K562 (cell line): ENCODE data around the gene BRPF1. TPM values are rescaled to one million over a fixed set of nuclear protein-coding genes. Genes with fewer than 3 reads are reported as not detected.
A peak's percentile ranks its signal among the peaks of the same experiment; 100 is the strongest.

Source experiments
- BRD9 ChIP-seq: fragments of 450-650 bp; IDR thresholded peaks from 2 replicates; pipeline ENCODE4 v1.6.1; 2018; ENCODE audit warnings: low read depth; ENCODE audit not compliant: partially characterized antibody
- BRF1 ChIP-seq: IDR thresholded peaks from 3 replicates; pipeline ENCODE4 v1.6.1; 2011; ENCODE audit warnings: borderline replicate concordance, mild to moderate bottlenecking; ENCODE audit not compliant: insufficient read length; ENCODE audit errors: extremely low read depth
- CXXC5 ChIP-seq: fragments of 250-450 bp; sonication (Bioruptor Pico); IDR thresholded peaks from 2 replicates; pipeline ENCODE4 v1.8.0; 2022; ENCODE audit warnings: inconsistent platforms, mild to moderate bottlenecking, moderate library complexity
- ELF1 ChIP-seq: fragments of 200-800 bp; sonication (Bioruptor generic); IDR thresholded peaks from 2 replicates; pipeline ENCODE4 v1.6.1; 2016; ENCODE audit warnings: missing genetic modification characterization, missing compliant biosample characterization
- EP400 ChIP-seq: fragments of 450-650 bp; IDR thresholded peaks from 2 replicates; pipeline ENCODE4 v1.6.1; 2017; ENCODE audit warnings: antibody characterized with exemption, mild to moderate bottlenecking, moderate library complexity
- ESRRB ChIP-seq: fragments of 250-450 bp; sonication (Bioruptor Pico); IDR thresholded peaks from 2 replicates; pipeline ENCODE4 v1.5.0; 2020; ENCODE audit warnings: mild to moderate bottlenecking, moderate library complexity, borderline replicate concordance
- GTF2F1 ChIP-seq: IDR thresholded peaks from 2 replicates; pipeline ENCODE4 v1.6.1; 2011; ENCODE audit warnings: low read depth, low read length, improper control_type of control experiment
- JUND ChIP-seq, 2 experiments: IDR thresholded peaks; 2 replicates in 1 of 2; 3 replicates in 1 of 2; pipeline ENCODE4 v1.6.1; 2011; ENCODE audit warnings: borderline replicate concordance in 2 of 2, low read depth in 2 of 2, low read length in 2 of 2, improper control_type of control experiment in 1 of 2, missing biosample characterization in 1 of 2, missing genetic modification characterization in 1 of 2, missing genetic modification reagents in 1 of 2
- LCOR ChIP-seq: sonication (generic); formaldehyde crosslinking; IDR thresholded peaks from 2 replicates; pipeline ENCODE4 v1.8.0; 2022; ENCODE audit warnings: mild to moderate bottlenecking, missing genetic modification reagents
- POLR2B ChIP-seq: fragments of 450-650 bp; IDR thresholded peaks from 2 replicates; pipeline ENCODE4 v1.6.1; 2018; ENCODE audit warnings: low read depth; ENCODE audit not compliant: partially characterized antibody
- ZNF324 ChIP-seq: fragments of 250-450 bp; sonication (Bioruptor Pico); IDR thresholded peaks from 2 replicates; pipeline ENCODE4 v1.4.0; 2020; ENCODE audit warnings: mild to moderate bottlenecking
- polyA plus RNA-seq, 8 experiments: library from polyadenylated mRNA; depleted of rRNA in 4 of 8; stranded (reverse) in 5 of 8; unstranded in 3 of 8; fragments of >200 nt; fragmentation: Nextera tagmentation in 2 of 8; fragmentation: Illumina TruSeq in 1 of 8; extraction: Ambion mirVana in 2 of 8; extraction: Trizol in 1 of 8; gene quantifications; 2 replicates each; pipeline versions ENCODE4 v1.2.1 to v1.2.3, GENCODE V29; 2011 to 2014; ENCODE audit warnings: inconsistent platforms in 1 of 8, missing spikeins in 1 of 8
- total RNA-seq, 7 experiments: library from RNA; depleted of rRNA in 6 of 7; stranded (reverse); fragments of >200 nt in 6 of 7; fragmentation: Illumina TruSeq in 2 of 7; extraction: Trizol in 2 of 7; gene quantifications; 2 replicates each; pipeline versions ENCODE4 v1.2.1 to v1.2.3, GENCODE V29; 2011 to 2021; ENCODE audit warnings: low replicate concordance in 1 of 7
- TF ChIP-seq, protein P1 (sequence below): fragments of 450-650 bp; IDR thresholded peaks from 2 replicates; pipeline ENCODE4 v1.6.1; 2016
- TF ChIP-seq, protein P2 (sequence below): IDR thresholded peaks from 2 replicates; pipeline ENCODE4 v1.6.1; 2014; ENCODE audit warnings: antibody characterized with exemption
- TF ChIP-seq, protein P3 (sequence below): sonication (generic); formaldehyde crosslinking; IDR thresholded peaks from 2 replicates; pipeline ENCODE4 v1.8.1; 2022; ENCODE audit warnings: missing genetic modification reagents
- TF ChIP-seq, protein P4 (sequence below): fragments of 250-450 bp; sonication (Bioruptor Pico); IDR thresholded peaks from 2 replicates; pipeline ENCODE4 v1.4.0; 2020; ENCODE audit warnings: mild to moderate bottlenecking, moderate library complexity

Gene BRPF1
- total and polyA plus RNA-seq, 9 of the 15 experiments (the other 6 are each of a cell fraction or from before 2014, with no cell fraction given) = 1.1 to 40.2 (median 23.5) TPM

DNA sequence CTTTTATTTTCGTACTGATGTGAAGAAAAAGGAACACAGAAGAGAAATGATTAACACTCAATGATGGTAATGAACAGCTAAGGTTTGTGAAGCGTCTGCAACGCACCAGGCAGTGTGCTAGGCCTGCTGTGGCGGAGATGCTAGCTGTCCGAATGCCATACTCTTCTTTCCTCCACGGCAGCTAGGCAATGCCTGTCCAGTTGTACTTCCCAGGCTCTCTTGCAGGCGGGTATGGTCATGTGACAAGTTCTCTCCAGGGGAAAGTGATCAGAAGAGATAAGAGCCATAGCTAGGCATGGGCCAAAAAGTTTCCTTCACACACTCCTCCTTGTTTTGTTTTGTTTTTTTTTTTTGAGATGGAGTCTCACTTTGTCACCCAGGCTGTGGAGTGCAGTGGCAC is 54.1 kb downstream of the BRPF1 start (continued):
- TF ChIP-seq, protein P1, sequence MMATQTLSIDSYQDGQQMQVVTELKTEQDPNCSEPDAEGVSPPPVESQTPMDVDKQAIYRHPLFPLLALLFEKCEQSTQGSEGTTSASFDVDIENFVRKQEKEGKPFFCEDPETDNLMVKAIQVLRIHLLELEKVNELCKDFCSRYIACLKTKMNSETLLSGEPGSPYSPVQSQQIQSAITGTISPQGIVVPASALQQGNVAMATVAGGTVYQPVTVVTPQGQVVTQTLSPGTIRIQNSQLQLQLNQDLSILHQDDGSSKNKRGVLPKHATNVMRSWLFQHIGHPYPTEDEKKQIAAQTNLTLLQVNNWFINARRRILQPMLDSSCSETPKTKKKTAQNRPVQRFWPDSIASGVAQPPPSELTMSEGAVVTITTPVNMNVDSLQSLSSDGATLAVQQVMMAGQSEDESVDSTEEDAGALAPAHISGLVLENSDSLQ = no peak
- TF ChIP-seq BRF1 (no peak), BRD9 (no peak), ESRRB (no peak), ELF1 (tag) (no peak), CXXC5 (CRISPR knock-in tag) (peak; percentile 35; the same call in 1 of the 2 replicates), LCOR (CRISPR knock-in tag) (no peak), POLR2B (no peak), JUND (IDR thresholded peaks at IDR 0.05; ENCODE audit: borderline replicate concordance, low read depth, low read length) (no peak), JUND (tag; IDR thresholded peaks at IDR 0.05; ENCODE audit: borderline replicate concordance, low read depth, low read length) (peak; percentile 35; the same call in 1 of the 3 replicates), GTF2F1 (no peak), EP400 (no peak), ZNF324 (peak; percentile 45; the same call in 1 of the 2 replicates)
- TF ChIP-seq, protein P2, sequence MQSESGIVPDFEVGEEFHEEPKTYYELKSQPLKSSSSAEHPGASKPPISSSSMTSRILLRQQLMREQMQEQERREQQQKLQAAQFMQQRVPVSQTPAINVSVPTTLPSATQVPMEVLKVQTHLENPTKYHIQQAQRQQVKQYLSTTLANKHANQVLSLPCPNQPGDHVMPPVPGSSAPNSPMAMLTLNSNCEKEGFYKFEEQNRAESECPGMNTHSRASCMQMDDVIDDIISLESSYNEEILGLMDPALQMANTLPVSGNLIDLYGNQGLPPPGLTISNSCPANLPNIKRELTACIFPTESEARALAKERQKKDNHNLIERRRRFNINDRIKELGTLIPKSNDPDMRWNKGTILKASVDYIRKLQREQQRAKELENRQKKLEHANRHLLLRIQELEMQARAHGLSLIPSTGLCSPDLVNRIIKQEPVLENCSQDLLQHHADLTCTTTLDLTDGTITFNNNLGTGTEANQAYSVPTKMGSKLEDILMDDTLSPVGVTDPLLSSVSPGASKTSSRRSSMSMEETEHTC = no peak
- TF ChIP-seq, protein P3, sequence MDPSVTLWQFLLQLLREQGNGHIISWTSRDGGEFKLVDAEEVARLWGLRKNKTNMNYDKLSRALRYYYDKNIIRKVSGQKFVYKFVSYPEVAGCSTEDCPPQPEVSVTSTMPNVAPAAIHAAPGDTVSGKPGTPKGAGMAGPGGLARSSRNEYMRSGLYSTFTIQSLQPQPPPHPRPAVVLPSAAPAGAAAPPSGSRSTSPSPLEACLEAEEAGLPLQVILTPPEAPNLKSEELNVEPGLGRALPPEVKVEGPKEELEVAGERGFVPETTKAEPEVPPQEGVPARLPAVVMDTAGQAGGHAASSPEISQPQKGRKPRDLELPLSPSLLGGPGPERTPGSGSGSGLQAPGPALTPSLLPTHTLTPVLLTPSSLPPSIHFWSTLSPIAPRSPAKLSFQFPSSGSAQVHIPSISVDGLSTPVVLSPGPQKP (CRISPR knock-in tag) = no peak
- TF ChIP-seq, protein P4, sequence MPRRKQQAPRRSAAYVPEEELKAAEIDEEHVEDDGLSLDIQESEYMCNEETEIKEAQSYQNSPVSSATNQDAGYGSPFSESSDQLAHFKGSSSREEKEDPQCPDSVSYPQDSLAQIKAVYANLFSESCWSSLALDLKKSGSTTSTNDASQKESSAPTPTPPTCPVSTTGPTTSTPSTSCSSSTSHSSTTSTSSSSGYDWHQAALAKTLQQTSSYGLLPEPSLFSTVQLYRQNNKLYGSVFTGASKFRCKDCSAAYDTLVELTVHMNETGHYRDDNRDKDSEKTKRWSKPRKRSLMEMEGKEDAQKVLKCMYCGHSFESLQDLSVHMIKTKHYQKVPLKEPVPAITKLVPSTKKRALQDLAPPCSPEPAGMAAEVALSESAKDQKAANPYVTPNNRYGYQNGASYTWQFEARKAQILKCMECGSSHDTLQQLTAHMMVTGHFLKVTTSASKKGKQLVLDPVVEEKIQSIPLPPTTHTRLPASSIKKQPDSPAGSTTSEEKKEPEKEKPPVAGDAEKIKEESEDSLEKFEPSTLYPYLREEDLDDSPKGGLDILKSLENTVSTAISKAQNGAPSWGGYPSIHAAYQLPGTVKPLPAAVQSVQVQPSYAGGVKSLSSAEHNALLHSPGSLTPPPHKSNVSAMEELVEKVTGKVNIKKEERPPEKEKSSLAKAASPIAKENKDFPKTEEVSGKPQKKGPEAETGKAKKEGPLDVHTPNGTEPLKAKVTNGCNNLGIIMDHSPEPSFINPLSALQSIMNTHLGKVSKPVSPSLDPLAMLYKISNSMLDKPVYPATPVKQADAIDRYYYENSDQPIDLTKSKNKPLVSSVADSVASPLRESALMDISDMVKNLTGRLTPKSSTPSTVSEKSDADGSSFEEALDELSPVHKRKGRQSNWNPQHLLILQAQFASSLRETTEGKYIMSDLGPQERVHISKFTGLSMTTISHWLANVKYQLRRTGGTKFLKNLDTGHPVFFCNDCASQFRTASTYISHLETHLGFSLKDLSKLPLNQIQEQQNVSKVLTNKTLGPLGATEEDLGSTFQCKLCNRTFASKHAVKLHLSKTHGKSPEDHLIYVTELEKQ = no peak
